ENCODE measurements around the gene TYW1B.
"Not testable (repeated sequence)": the region's sequence is repeated elsewhere in the genome, so short reads cannot be mapped to it uniquely, and the experiment has no call there.

TYW1B gene

DNA sequence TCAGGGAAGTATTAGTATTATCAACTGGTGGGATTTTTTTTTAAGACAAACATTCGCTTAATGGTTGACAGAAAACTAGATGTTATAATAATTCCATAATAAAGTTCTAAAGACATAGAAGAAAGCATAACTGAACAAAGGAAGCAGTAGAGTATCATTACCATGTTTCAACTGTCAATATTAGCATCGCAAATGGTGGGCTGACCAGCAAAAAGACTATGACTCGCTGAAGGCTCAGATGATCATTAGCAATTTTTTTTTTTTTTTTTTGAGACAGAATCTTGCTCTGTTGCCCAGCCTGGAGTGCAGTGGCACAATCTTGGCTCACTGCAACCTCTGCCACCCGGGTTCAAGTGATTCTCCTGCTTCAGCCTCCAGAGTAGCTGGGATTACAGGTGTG lies 74.8 kb downstream of the TYW1B start:
- not testable (repeated sequence) for DNase-seq (ENCODE audit: low spot score in 2 of 2); H3K9me3 Mint-ChIP-seq; H3K27me3 Mint-ChIP-seq; ATAC-seq (ENCODE audit: low read depth); H3K4me3 Mint-ChIP-seq; H3K27ac Mint-ChIP-seq; H3K4me1 Mint-ChIP-seq
- peaks cover 26% of the 10 kb centered on the region for H3K36me3 Mint-ChIP-seq

DNA sequence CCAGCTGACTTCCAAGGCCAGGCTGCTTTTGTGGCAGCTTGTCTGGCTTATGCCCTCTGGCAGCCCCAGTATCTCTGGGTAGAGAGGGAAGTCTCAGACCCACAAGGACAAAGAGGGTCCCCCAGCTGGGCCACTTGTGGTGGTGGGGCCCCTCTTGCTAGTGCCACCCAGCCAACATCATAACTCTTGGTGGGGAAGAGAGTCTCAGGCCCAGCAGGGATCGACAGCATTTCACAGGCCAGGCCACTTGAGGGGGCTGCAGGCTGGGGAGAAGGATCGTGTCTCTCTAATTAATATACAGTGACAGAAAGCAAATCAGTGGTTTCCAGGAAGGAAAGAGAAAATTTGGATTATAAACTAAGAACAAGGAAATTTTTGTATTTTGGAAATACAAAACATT lies 76.0 kb downstream of the TYW1B start:
- Mint-ChIP-seq H3K9me3 (peaks cover 1% of the 10 kb centered on the region), H3K36me3 (peaks cover 24% of the 10 kb centered on the region), H3K4me3 (no peak overlapping the region), H3K27ac (no peak overlapping the region), H3K4me1 (no peaks in the 10 kb centered on the region), H3K27me3 (no peaks in the 10 kb centered on the region)
- ATAC-seq (ENCODE audit: low read depth) (no peak), DNase-seq (ENCODE audit: low spot score in 2 of 2) (no peak)

DNA sequence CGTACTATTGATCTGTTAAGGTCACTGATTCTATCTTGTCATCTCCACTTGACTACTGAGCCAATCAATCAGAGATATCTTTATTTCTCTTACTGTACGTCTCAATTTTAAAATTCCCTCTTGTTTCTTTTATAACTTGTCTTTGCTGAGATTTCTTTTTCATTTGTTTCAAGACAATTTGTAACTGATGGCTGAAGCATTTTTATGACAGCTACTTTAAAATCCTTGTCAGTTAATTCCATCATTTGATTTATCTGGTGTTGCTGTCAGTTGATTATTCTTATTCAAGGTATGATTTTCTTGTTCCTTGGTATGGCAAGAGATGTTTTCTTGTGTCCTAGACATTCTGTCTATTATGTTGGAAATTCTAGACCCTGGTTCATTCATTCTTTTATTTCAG lies 76.6 kb downstream of the TYW1B start:
- DNase-seq (ENCODE audit: low spot score in 2 of 2) (no peak), ATAC-seq (ENCODE audit: low read depth) (no peak)
- Mint-ChIP-seq H3K4me1 (no peaks in the 10 kb centered on the region), H3K27ac (no peak overlapping the region), H3K36me3 (peaks cover 23% of the 10 kb centered on the region), H3K4me3 (no peak overlapping the region), H3K27me3 (no peaks in the 10 kb centered on the region), H3K9me3 (peaks cover 1% of the 10 kb centered on the region)

DNA sequence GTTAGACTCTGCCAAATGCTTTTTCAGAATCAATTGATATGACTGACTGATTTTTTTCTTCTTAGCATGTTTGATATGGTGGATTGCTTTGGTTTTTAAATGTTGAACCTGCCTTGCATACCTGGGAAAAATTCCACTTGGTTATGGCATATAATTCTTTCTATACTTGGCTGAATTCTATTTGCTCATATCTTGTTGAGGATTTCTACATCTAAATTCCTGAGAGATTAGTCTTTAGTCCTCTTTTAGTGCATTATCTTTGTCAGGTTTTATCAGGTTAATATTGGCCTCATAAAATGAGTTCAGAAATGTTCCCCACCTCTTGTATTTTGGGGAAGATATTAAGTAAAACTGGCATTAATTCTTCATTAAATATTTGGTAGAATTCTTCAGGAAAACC lies 79.4 kb downstream of the TYW1B start:
- H3K27me3 Mint-ChIP-seq; ATAC-seq (ENCODE audit: low read depth); H3K4me3 Mint-ChIP-seq; H3K27ac Mint-ChIP-seq; H3K9me3 Mint-ChIP-seq; H3K4me1 Mint-ChIP-seq; DNase-seq (ENCODE audit: low spot score in 2 of 2): not testable (repeated sequence)
- H3K36me3 Mint-ChIP-seq = peaks cover 27% of the 10 kb centered on the region

DNA sequence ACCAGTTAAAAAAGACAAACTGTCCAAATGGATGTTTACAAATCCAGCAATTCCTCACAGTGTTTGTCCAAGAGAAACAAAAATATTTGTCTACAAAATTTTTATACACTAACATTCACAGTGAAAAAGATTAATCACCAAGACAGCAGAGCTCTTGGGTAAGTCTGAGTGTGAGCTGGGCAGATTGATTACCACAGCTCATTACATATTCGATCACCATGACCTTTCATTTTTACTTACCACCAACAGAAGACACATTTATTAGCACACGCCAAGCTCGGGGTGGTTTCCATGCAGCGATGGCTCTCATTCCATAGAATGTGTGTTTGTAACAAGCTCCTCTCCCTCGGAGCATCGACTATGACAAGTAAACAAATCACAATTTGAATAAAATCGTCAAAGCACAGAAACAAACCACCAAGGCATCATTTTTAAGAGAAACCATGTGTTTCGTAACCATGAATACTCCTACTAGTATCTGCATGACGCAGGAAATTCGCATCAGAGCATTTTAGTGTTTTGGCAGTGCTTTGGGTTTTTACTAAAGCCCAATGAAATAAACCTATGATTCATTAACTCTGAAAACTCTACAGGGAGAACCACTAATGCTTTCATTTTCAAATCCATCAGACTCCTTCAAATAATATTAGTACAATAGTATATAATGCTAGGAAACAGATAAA lies 83.6 kb downstream of the TYW1B start:
- not testable (repeated sequence) for H3K27ac Mint-ChIP-seq; H3K4me1 Mint-ChIP-seq; ATAC-seq (ENCODE audit: low read depth); DNase-seq (ENCODE audit: low spot score in 2 of 2); H3K27me3 Mint-ChIP-seq; H3K4me3 Mint-ChIP-seq
- Mint-ChIP-seq H3K9me3 (peaks cover 18% of the 10 kb centered on the region), H3K36me3 (peaks cover 42% of the 10 kb centered on the region)

DNA sequence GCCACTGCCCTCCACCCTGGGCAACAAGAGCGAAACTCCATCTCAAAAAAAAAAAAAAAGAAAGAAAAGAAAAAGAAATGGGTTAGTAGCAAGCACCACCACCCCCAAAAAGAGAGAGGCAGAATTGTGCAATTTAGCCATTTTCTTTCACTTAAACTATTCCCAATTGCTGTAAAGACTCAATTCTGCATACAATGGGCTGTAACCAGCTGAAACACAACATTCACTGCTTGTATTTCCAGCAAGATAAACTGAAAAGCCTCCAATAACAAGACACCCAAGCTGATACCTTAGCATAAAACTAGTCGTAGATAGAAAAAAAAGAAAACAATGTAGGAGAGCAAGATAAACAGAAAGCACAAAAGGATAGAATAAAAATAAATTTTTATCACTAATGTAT lies 84.2 kb downstream of the TYW1B start:
- not testable (repeated sequence) for ATAC-seq (ENCODE audit: low read depth); DNase-seq (ENCODE audit: low spot score in 2 of 2); H3K4me1 Mint-ChIP-seq; H3K27ac Mint-ChIP-seq; H3K27me3 Mint-ChIP-seq; H3K4me3 Mint-ChIP-seq
- Mint-ChIP-seq H3K9me3 (peaks cover 18% of the 10 kb centered on the region), H3K36me3 (peaks cover 45% of the 10 kb centered on the region)

DNA sequence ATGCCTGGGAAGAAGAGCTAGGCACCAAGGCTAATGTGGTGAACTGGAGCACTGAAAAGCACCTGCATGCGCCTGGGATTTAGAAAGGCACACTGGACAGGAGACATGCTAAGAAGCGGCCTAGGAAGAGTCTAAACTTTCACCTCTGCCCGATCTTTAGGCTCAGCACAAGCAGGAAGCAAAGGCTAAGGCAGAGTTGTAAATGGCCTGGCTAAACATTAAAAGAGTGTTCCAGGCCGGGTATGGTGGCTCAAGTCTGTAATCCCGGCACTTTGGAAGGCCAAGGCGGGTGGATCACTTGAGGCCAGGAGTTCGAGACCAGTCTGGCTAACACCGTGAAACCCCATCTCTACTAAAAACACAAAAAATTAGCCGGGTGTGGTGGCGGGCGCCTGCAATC lies 88.3 kb downstream of the TYW1B start:
- not testable (repeated sequence) for DNase-seq (ENCODE audit: low spot score in 2 of 2); H3K27ac Mint-ChIP-seq; H3K4me1 Mint-ChIP-seq; ATAC-seq (ENCODE audit: low read depth); H3K4me3 Mint-ChIP-seq; H3K27me3 Mint-ChIP-seq
- peaks cover 18% of the 10 kb centered on the region for H3K9me3 Mint-ChIP-seq
- peaks cover 42% of the 10 kb centered on the region for H3K36me3 Mint-ChIP-seq

DNA sequence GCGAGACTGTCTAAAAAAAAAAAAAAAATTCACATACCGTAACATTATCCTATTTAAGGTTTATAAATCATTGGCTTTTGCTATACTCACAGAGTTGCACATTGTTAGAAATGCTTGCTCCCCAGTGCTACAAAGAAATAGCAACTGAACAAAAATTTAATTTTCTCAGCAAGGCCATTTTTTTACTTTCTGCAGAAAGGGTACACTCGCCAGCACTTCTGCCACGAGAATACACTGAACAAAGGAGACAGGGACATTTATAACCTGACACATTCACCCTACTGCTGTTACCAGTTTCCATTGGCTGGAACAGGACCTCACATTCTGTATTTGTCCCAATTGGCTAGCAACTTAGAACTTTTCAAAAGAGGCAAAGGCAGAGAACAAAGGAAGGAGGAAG lies 92.1 kb downstream of the TYW1B start:
- ATAC-seq (ENCODE audit: low read depth); H3K27ac Mint-ChIP-seq; H3K4me1 Mint-ChIP-seq; H3K4me3 Mint-ChIP-seq; H3K27me3 Mint-ChIP-seq; DNase-seq (ENCODE audit: low spot score in 2 of 2): not testable (repeated sequence)
- Mint-ChIP-seq H3K9me3 (peaks cover 19% of the 10 kb centered on the region), H3K36me3 (peaks cover 44% of the 10 kb centered on the region)

DNA sequence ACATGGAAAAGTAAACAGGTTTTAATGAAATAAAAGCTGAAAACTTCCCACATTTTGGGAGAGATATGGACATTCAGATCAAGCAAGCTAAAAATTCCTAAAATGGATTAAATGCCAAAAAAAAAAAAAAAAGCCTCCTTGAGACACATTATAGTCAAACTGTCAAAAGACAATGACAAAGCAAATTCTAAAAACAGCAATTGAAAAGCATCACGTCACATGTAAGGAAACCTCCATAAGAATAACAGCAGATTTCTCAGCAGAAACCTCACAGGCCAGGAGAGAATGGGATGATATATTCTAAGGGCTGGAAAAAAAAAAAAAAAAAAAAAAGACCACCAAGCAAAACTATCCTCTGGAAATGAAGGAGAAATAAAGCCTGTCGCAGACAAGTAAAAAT lies 97.2 kb downstream of the TYW1B start:
- not testable (repeated sequence) for H3K27me3 Mint-ChIP-seq; H3K27ac Mint-ChIP-seq; ATAC-seq (ENCODE audit: low read depth); DNase-seq (ENCODE audit: low spot score in 2 of 2); H3K4me3 Mint-ChIP-seq; H3K4me1 Mint-ChIP-seq
- H3K9me3 Mint-ChIP-seq = peaks cover 23% of the 10 kb centered on the region
- peaks cover 62% of the 10 kb centered on the region for H3K36me3 Mint-ChIP-seq

DNA sequence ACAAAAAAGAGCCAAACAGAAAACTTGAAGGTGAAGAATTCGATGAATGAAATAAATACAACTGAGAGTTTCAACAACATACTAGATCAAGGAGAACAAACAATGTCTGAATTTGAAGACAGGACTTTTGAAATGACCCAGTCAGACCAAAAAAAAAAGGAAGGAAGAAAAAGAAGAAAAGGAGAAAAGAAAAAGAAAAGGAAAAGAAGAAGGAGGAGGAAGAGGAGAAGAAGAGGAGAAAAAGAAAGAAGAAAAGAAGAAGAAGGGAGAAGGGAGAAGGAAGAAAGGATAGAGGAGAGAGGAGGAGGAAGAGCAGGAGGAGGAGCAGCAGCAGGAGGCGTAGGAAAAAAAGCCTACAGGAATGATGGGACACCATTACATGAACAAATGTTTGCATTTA lies 97.6 kb downstream of the TYW1B start:
- not testable (repeated sequence) for H3K4me3 Mint-ChIP-seq; ATAC-seq (ENCODE audit: low read depth); DNase-seq (ENCODE audit: low spot score in 2 of 2); H3K27ac Mint-ChIP-seq; H3K27me3 Mint-ChIP-seq; H3K4me1 Mint-ChIP-seq
- H3K9me3 Mint-ChIP-seq = peaks cover 23% of the 10 kb centered on the region
- peaks cover 64% of the 10 kb centered on the region for H3K36me3 Mint-ChIP-seq

DNA sequence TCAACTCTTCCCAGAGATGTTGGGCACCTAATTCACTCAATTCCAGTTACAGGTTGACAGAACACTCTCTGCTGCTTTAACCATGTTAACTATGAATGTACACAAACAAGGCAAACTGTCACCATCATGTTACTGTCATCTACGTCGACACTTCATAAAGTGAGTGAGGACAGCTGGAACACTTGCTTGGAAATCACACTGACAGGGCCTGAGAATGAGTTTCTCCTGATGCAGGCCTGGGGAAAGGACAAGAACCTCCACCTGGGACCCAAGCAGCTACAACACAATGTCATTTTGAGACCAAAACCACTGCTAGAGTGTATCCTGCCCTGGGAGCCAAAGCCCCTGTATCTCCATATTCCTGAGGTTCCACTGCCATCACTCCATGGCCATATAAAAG lies 98.9 kb downstream of the TYW1B start:
- Mint-ChIP-seq H3K9me3 (peaks cover 19% of the 10 kb centered on the region), H3K36me3 (peaks cover 57% of the 10 kb centered on the region)
- H3K27me3 Mint-ChIP-seq; H3K4me1 Mint-ChIP-seq; ATAC-seq (ENCODE audit: low read depth); DNase-seq (ENCODE audit: low spot score in 2 of 2); H3K27ac Mint-ChIP-seq; H3K4me3 Mint-ChIP-seq: not testable (repeated sequence)

DNA sequence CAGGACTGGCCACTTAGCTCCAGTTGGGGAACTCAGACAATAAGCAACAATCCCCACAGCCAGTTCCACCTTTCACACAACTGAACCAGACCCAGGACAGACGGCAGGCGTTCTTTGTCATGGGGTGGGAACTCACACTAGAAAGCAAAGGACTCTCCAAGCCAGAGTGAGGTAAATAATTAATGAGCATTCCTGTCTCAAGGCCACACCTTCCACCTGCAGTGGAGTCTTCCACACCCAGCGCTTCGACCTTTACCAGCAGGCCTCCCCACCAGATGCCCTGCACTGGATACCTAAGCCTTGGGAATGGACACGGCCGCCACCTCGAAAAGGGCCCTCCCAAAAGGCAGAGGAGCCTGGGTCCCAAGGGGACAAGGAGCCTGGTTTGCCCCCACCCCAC lies 105.3 kb downstream of the TYW1B start:
- not testable (repeated sequence) for H3K27ac Mint-ChIP-seq; DNase-seq (ENCODE audit: low spot score in 2 of 2); H3K4me3 Mint-ChIP-seq; H3K4me1 Mint-ChIP-seq; H3K9me3 Mint-ChIP-seq; H3K27me3 Mint-ChIP-seq; ATAC-seq (ENCODE audit: low read depth)
- peaks cover 38% of the 10 kb centered on the region for H3K36me3 Mint-ChIP-seq

DNA sequence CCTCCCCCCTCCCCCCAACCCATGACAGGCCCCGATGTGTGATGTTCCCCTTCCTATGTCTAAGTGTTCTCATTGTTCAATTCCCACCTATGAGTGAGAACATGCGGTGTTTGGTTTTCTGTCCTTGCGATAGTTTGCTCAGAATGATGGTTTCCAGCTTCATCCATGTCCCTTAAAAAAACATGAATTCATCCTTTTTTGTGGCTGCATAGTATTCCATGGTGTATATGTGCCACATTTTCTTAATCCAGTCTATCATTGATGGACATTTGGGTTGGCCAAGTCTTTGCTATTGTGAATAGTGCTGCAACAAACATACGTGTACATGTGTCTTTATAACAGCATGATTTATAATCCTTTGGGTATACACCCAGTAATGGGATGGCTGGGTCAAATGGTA lies 107.1 kb downstream of the TYW1B start:
- ATAC-seq (ENCODE audit: low read depth); H3K4me3 Mint-ChIP-seq; H3K27me3 Mint-ChIP-seq: not testable (repeated sequence)

DNA sequence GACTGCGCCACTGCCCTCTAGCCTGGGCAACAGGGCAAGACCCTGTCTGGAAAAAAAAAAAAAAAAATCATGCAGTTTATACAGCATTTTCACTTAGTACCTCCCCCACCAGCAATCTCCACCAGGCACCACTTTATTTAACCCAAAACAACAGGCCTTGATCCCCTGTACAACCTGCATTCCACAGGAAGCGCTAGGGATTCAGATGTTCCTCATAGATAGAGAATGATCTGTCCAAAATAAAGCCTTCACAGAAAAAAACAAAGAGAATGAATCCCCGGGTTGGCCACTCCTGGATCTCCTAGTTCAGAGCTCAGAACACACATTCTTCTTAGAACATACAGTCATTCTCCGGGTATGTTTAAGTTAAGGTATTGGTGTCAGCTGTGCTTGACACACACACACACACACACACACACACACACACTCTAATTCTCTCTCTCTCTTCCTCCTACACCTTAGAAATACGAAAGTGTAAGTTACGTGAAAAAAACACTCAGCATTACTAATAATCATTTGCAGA lies 110.7 kb downstream of the TYW1B start:
- not testable (repeated sequence) for H3K4me1 Mint-ChIP-seq; H3K4me3 Mint-ChIP-seq; ATAC-seq (ENCODE audit: low read depth); DNase-seq (ENCODE audit: low spot score in 2 of 2); H3K27me3 Mint-ChIP-seq; H3K9me3 Mint-ChIP-seq; H3K27ac Mint-ChIP-seq
- H3K36me3 Mint-ChIP-seq = peaks cover 34% of the 10 kb centered on the region

More for the DNA sequence above, 107.1 kb downstream of the TYW1B start:
- not testable (repeated sequence) for H3K9me3 Mint-ChIP-seq; H3K27ac Mint-ChIP-seq; H3K4me1 Mint-ChIP-seq; DNase-seq (ENCODE audit: low spot score in 2 of 2)
- H3K36me3 Mint-ChIP-seq = peaks cover 33% of the 10 kb centered on the region

DNA sequence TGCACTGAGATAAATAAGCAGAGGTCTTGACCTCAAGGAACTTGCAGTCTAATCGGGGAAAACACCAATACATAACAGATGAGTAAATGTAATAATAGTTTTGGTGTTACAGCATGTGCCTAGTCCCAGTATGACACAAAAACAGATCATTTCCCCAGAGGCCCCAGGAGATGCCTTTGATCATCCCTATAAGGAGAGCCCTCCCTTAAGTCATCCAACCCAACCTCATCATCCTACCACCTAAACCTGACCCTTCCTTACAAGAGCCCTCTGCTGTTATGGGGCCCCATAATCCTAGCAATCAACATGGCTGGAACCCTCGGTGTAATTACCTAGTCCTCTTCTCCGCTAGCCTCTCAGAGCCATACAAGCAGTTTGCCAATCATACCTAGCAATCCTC lies 116.1 kb downstream of the TYW1B start:
- H3K9me3 Mint-ChIP-seq; H3K4me3 Mint-ChIP-seq; H3K27ac Mint-ChIP-seq; ATAC-seq (ENCODE audit: low read depth); DNase-seq (ENCODE audit: low spot score in 2 of 2); H3K4me1 Mint-ChIP-seq; H3K27me3 Mint-ChIP-seq: not testable (repeated sequence)
- H3K36me3 Mint-ChIP-seq = peaks cover 32% of the 10 kb centered on the region
